GM18861 (cell line): Measurements from ENCODE around the gene PHACTR3.

ENCODE experiments used
- ATAC-seq: cut with Tn5 transposase; IDR thresholded peaks from one replicate; pipeline ENCODE4 v1.9.1; 2021; ENCODE audit not compliant: unreplicated experiment

The PHACTR3 gene

GRCh38 chr20:59774204-59774641 lies 169.9 kb downstream of the PHACTR3 start:
- ATAC-seq = no peak

GRCh38 chr20:59774921-59775686 lies 170.8 kb downstream of the PHACTR3 start:
- no peak for ATAC-seq

GRCh38 chr20:59775687-59776055 lies 171.3 kb downstream of the PHACTR3 start:
- no peak for ATAC-seq

- ATAC-seq = no peak
Observed at GRCh38 chr20:59776059-59776603, 171.8 kb downstream of the PHACTR3 start.

GRCh38 chr20:59776626-59777330 lies 172.4 kb downstream of the PHACTR3 start:
- ATAC-seq = no peak

GRCh38 chr20:59777331-59777725 lies 173.0 kb downstream of the PHACTR3 start:
- ATAC-seq = no peak

- ATAC-seq = no peak
Observed at GRCh38 chr20:59777814-59778575, 173.7 kb downstream of the PHACTR3 start.

- ATAC-seq = no peak
Observed at GRCh38 chr20:59778615-59779200, 174.4 kb downstream of the PHACTR3 start.

- ATAC-seq = no peak
Observed at GRCh38 chr20:59779656-59780380, 175.5 kb downstream of the PHACTR3 start.

- ATAC-seq = no peak
Observed at GRCh38 chr20:59780494-59781185, 176.3 kb downstream of the PHACTR3 start.

- no peak for ATAC-seq
Observed at GRCh38 chr20:59781226-59781625, 176.9 kb downstream of the PHACTR3 start.

- ATAC-seq = no peak
Observed at GRCh38 chr20:59782986-59783640, 178.8 kb downstream of the PHACTR3 start.

GRCh38 chr20:59783641-59784010 lies 179.3 kb downstream of the PHACTR3 start:
- ATAC-seq = no peak

GRCh38 chr20:59784365-59784764 lies 180.0 kb downstream of the PHACTR3 start:
- no peak for ATAC-seq

- no peak for ATAC-seq
Observed at GRCh38 chr20:59784791-59785668, 180.7 kb downstream of the PHACTR3 start.

GRCh38 chr20:59785669-59785959 lies 181.3 kb downstream of the PHACTR3 start:
- ATAC-seq = no peak

GRCh38 chr20:59785986-59786795 lies 181.9 kb downstream of the PHACTR3 start:
- ATAC-seq = no peak
